ENCODE data around the gene PIK3CB. TPM values are rescaled to one million over a fixed set of nuclear protein-coding genes. Genes with fewer than 3 reads are reported as not detected.

Gene PIK3CB
- total RNA-seq, 4 donors from 2014 or later, result 32.2 to 52.1 (median 41.5) TPM

GRCh38 chr3:138768946-138769345, 65.8 kb downstream of the PIK3CB start:
- DNase-seq, result no peak

GRCh38 chr3:138768125-138768524, 66.6 kb downstream of the PIK3CB start:
- Histone ChIP-seq H3K27ac (no peak overlapping the region), H3K36me3 (peaks cover 0 to 12% (median 0%) of the 10 kb centered on the region in 3 donors), H3K27me3 (no peaks in the 10 kb centered on the region), H3K9me3 (peaks cover 0 to 12% (median 3%) of the 10 kb centered on the region in 4 donors), H3K4me3 (no peak overlapping the region), H3K4me1 (no peaks in the 10 kb centered on the region)
- no peak for DNase-seq
- TF ChIP-seq CTCF (IDR thresholded peaks at IDR 0.05) (no peak), POLR2A (IDR thresholded peaks at IDR 0.05) (no peak)

More at GRCh38 chr3:138768946-138769345, 65.8 kb downstream of the PIK3CB start:
- Histone ChIP-seq H3K27ac (no peak overlapping the region), H3K36me3 (peaks cover 0 to 13% (median 0%) of the 10 kb centered on the region in 3 donors), H3K9me3 (peaks cover 0 to 12% (median 3%) of the 10 kb centered on the region in 4 donors), H3K4me3 (no peak overlapping the region), H3K4me1 (no peaks in the 10 kb centered on the region), H3K27me3 (no peaks in the 10 kb centered on the region)
- TF ChIP-seq POLR2A (IDR thresholded peaks at IDR 0.05) (no peak), CTCF (IDR thresholded peaks at IDR 0.05) (no peak)

- TF ChIP-seq POLR2A (IDR thresholded peaks at IDR 0.05) (no peak), CTCF (IDR thresholded peaks at IDR 0.05) (no peak)
- Histone ChIP-seq H3K4me3 (no peak overlapping the region), H3K27ac (no peak overlapping the region), H3K9me3 (peaks cover 0 to 12% (median 3%) of the 10 kb centered on the region in 4 donors), H3K27me3 (no peaks in the 10 kb centered on the region), H3K36me3 (peaks cover 0 to 8% (median 0%) of the 10 kb centered on the region in 3 donors), H3K4me1 (no peaks in the 10 kb centered on the region)
- DNase-seq, result no peak
Measured at GRCh38 chr3:138767498-138768104, 67.1 kb downstream of the PIK3CB start.

- H3K4me3 ChIP-seq, result no peak overlapping the region
- H3K4me1 ChIP-seq, result no peaks in the 10 kb centered on the region
- DNase-seq, result no peak
- H3K27me3 ChIP-seq, result no peaks in the 10 kb centered on the region
- no peak for TF ChIP-seq POLR2A (IDR thresholded peaks at IDR 0.05)
- no peak for TF ChIP-seq CTCF (IDR thresholded peaks at IDR 0.05)
- H3K27ac ChIP-seq, result no peak overlapping the region
- no peaks in the 10 kb centered on the region for H3K9me3 ChIP-seq
- H3K36me3 ChIP-seq, result peaks cover 0 to 12% (median 0%) of the 10 kb centered on the region in 3 donors
Measured at GRCh38 chr3:138761002-138761401, 73.7 kb downstream of the PIK3CB start.

- H3K4me3 ChIP-seq, result no peak overlapping the region
- TF ChIP-seq CTCF (IDR thresholded peaks at IDR 0.05) (no peak), POLR2A (IDR thresholded peaks at IDR 0.05) (no peak)
Measured at GRCh38 chr3:138748190-138748589, 86.5 kb downstream of the PIK3CB start.

More at GRCh38 chr3:138748190-138748589, 86.5 kb downstream of the PIK3CB start:
- Histone ChIP-seq H3K27ac (no peak overlapping the region), H3K9me3 (no peaks in the 10 kb centered on the region), H3K36me3 (peaks cover 0 to 11% (median 0%) of the 10 kb centered on the region in 3 donors), H3K4me1 (no peaks in the 10 kb centered on the region), H3K27me3 (no peaks in the 10 kb centered on the region)
- DNase-seq, result no peak

Data from Peyer's patch (tissue), 4 donors.